T-helper 1 cell treated with Interleukin-12 subunit alpha and Interleukin-12 subunit beta and Interleukin-4 antibody, amounts not matched to agents 30 ng/mL and 1 ng/mL, for 36 hours (primary cell): Measurements from ENCODE around the gene OR2T11. TPM values are rescaled to one million over a fixed set of nuclear protein-coding genes. Genes with fewer than 3 reads are reported as not detected.
"Not testable (repeated sequence)": the region's sequence is repeated elsewhere in the genome, so short reads cannot be mapped to it uniquely, and the experiment has no call there.

Experiments used
- intact Hi-C: fragments of 100-400 bp; cut with micrococcal nuclease; formaldehyde crosslinking; loops from one replicate; pipeline ENCODE4 v1.15.1; 2024
- total RNA-seq: library from RNA; stranded (reverse); gene quantifications from 2 replicates; pipeline ENCODE4 v1.2.3, GENCODE V29; 2022

Gene OR2T11
- total RNA-seq = not detected in 2 replicates

DNA sequence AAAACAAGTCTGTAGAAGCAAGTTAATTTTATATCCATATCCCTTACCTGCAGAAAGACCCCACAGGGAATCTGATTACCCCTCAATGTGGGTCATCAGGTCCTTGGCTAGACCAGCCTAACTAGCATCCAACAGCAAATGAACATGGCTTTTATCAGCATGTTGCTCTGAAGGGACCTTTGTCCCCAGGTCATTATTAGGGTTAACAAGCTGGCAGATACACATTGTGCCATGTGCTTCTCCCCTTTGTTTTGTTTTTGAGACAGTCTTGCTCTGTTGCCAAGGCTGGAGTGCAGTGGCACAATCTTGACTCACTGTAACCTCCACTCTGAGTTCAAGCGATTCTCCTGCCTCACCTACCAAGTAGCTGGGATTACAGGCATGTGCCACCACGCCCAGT lies at the start of gene OR2T11:
Gene OR2T11 (minus strand): TSS at position 101 of the 400 bp plus-strand sequence. CDS start 7,963 bp downstream, outside the sequence.
- intact Hi-C loops = not testable (repeated sequence)

GRCh38 chr1:248681651-248682050 lies 46.8 kb upstream of the OR2T11 start:
- intact Hi-C loops = loop anchor here (10.0 kb wide), 1 partner anchor 437 kb away; no protein-coding TSS in a partner anchor

DNA sequence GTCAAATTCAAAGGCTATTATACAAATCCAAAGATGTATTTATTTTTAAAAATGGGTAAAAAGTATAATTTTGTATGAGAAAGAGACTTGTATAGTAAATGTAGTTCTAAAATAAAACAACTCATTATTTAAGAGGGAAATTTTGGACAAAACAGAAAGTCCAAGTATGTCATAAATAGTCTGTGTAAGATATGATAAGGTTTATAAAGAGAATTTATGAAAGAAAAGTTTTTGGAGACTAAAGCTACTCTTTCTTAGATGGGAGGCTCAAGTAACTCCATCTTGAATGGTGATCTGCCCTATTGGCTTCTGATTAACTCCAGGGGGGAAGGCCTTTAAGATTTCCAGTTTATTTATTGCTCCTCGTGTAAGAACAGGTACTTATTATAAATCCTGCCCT lies 35.1 kb upstream of the OR2T11 start:
- intact Hi-C loops = no loop called here

GRCh38 chr1:248663453-248664328 lies 28.8 kb upstream of the OR2T11 start:
- intact Hi-C loops = not testable (repeated sequence)

DNA sequence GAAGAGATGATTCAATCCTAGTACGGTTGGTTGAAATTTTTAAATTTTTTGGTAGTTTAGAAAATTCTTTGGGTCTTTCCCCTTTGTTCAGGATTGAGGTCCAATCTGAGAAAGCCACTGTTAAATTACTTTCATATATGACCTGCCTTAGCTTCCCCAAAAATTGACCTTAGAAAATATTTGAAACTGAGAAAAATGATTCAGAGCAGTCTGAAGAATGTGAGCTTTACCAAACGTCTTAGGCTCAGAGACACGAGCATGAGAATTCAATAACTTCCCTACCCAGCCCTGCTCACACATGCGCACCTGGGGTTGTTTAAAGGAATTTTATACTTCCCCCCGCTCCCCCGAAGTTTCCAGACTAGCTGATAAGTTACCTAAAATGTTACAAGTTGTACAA lies 21.9 kb upstream of the OR2T11 start:
- intact Hi-C loops = not testable (repeated sequence)

- intact Hi-C loops = not testable (repeated sequence)
Measured at GRCh38 chr1:248655354-248655753, 20.5 kb upstream of the OR2T11 start, which contains the start of gene OR2T27. TSS of gene OR2T27 (minus strand) at chr1:248655528. CDS start at chr1:248650884, 4,644 bp downstream.

DNA sequence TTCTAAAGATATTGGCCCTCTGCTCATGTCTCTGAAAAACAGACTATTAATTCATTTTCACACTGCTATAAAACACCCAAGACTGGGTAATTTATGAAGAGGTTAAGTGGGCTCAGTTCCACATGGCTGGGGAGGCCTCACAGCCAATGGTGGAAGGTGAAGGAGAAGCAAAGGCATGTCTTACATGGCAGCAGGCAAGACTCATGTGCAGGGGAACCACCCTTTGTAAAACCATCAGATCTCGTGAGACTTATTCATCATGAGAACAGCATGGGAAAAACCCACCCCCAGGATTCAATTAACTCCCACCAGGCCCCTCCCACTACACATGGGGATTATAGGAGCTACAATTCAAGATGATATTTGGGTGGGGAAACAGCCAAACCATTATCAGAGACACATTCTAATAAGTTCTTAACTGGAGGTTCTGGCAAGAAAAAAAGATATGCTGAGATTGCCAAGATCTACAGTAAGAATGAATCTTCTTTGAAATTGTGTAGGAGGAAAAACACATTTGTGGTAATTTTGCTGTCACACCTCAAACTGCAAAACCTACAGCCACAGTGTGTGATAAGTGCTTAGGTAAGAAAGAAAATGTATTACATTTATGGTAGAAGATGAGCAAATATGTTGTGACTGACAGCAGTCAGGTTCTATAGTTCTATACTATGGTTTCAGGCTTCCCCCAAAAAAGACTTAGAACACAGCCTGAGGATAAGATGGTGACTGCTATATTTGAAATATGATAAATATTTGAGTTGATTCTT lies 14.1 kb upstream of the OR2T11 start:
- intact Hi-C loops = not testable (repeated sequence)

- intact Hi-C loops = not testable (repeated sequence)
Measured at GRCh38 chr1:248645178-248645577, 10.3 kb upstream of the OR2T11 start, which contains the start of gene OR2T35. TSS of gene OR2T35 (minus strand) at chr1:248645278. CDS start at chr1:248639258, 6,020 bp downstream.

GRCh38 chr1:248642971-248643651 lies 8.2 kb upstream of the OR2T11 start:
- intact Hi-C loops = not testable (repeated sequence)

GRCh38 chr1:248641583-248641982 lies 6.7 kb upstream of the OR2T11 start:
- intact Hi-C loops = not testable (repeated sequence)

- intact Hi-C loops = not testable (repeated sequence)
Measured at GRCh38 chr1:248640906-248641305, 6.0 kb upstream of the OR2T11 start.

GRCh38 chr1:248639652-248640051 lies 4.8 kb upstream of the OR2T11 start:
- intact Hi-C loops = not testable (repeated sequence)

DNA sequence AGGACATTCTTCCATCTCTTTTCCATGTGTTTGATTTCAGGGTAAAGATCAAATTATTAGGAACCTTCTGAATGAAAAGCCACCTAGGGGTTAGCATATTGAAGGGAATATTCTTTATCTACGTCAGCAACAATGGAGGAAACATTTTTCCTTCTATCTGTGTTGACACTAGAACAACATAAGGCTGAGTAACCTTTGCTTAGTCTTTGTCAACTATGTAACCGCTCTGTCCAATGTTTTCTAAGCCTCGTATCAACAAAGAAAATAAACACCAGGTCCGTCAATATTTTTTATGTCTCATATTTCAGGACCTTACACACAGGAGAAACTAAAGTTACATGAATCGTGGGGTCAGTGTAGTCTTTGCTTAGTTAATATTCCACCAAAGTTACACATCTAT lies 1.7 kb upstream of the OR2T11 start:
- intact Hi-C loops = not testable (repeated sequence)

DNA sequence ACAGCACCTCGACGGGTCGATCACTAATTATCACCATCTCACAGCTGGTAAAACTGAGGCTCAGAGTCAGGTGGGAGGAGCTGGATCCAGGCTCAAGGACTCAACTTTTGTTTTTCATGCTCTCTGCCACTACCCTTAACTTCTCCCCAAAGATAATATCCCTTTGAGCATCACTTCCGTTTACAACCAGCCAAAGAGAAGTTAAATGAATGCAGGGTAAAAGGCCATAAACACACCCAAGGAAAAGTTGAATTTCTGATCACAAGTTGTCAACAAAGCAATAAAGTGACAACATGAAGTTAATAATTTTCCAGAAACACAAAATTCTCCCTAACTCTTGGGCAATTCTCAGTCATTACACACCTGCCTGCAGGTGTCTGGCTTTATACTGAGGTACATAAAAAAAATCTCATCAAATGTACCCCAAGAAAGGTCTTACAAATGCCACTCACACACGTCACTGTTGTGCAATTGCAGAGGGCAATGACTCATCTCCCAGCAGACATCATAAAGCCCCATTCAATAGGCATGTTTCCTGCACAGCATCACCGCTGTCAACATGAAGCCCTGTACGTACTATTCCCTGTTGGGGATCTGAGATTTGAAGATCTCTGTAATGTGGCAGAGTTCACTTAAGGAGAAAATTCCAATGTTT lies 3.4 kb downstream of the OR2T11 start:
- intact Hi-C loops = no loop called here

DNA sequence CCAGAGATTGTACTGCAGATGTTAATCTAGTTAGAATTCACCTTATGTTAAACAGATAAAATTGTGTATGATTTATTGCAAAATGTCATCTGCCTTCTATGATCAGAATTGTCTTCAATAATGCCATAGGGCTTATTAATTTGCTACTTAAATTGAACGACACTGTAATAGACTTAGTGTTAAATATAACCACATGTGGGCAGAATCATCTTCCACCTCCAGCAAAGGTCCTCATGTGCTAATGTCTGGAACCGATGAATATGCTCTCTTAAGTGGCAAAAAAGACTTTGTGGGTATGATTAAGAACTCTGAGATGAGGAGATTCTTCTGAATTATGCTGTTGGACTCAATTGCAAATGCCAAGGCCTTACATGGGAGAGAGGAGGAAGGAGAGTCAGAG lies 4.3 kb downstream of the OR2T11 start:
- intact Hi-C loops = no loop called here

GRCh38 chr1:248627971-248628844 lies 6.7 kb downstream of the OR2T11 start:
- intact Hi-C loops = no loop called here

DNA sequence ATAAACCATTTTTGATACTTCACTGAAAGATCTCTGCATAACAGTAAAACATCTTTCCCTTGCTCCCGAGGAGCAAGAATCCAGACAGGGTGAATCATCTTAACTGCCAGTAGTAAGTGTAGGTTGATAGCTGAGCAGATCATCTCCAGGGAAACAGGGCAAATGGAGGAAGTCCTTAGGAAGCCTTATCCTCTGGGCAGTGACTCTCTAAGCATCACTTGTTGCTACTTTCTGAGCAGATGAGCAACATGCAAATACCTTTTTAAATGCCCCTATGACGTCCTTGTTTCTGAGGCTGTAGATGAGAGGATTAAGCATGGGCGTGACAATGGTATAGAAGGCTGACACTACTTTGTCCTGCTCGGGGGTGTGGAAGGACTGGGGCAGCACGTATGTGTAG lies 8.9 kb downstream of the OR2T11 start:
- intact Hi-C loops = no loop called here

GRCh38 chr1:248625166-248625565 lies 9.7 kb downstream of the OR2T11 start:
- intact Hi-C loops = no loop called here

DNA sequence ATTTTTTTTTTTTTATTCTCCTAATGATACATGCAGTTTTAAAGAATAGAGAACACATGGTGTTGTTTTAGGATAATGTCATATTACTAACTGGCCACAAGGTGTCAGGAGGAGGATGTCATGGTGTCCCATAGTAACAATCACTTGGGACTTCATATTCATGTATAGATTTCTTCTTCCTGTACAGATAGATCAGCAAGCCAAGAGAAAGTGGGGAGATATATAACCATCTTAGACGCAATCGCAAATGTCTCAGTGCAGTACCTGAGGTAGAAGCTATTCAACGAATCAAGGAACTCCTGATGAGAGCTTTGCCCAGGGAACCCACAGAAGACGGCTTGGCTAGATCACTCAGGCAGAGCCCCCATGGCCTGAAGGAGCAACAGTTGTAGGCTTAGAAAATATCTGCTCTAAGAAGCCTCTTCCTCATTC lies 12.3 kb downstream of the OR2T11 start:
- intact Hi-C loops = loop anchor here (1.0 to 5.0 kb wide), 3 partner anchors 65 to 218 kb away; no protein-coding TSS in a partner anchor

- intact Hi-C loops = loop anchor here (1.0 to 5.0 kb wide), 3 partner anchors 66 to 217 kb away; no protein-coding TSS in a partner anchor
Measured at GRCh38 chr1:248621770-248622169, 13.1 kb downstream of the OR2T11 start.
